LoVo (cell line): ENCODE data around the gene TBC1D5.
"Not testable (repeated sequence)": the region's sequence is repeated elsewhere in the genome, so short reads cannot be mapped to it uniquely, and the experiment has no call there.

Experiments
- DNase-seq: peaks from one replicate; pipeline ENCODE4 v3.0.0-alpha.2; 2016; ENCODE audit warnings: low spot score

The TBC1D5 gene, protein sequence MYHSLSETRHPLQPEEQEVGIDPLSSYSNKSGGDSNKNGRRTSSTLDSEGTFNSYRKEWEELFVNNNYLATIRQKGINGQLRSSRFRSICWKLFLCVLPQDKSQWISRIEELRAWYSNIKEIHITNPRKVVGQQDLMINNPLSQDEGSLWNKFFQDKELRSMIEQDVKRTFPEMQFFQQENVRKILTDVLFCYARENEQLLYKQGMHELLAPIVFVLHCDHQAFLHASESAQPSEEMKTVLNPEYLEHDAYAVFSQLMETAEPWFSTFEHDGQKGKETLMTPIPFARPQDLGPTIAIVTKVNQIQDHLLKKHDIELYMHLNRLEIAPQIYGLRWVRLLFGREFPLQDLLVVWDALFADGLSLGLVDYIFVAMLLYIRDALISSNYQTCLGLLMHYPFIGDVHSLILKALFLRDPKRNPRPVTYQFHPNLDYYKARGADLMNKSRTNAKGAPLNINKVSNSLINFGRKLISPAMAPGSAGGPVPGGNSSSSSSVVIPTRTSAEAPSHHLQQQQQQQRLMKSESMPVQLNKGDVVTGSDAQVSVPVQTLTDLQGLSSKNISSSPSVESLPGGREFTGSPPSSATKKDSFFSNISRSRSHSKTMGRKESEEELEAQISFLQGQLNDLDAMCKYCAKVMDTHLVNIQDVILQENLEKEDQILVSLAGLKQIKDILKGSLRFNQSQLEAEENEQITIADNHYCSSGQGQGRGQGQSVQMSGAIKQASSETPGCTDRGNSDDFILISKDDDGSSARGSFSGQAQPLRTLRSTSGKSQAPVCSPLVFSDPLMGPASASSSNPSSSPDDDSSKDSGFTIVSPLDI

DNA sequence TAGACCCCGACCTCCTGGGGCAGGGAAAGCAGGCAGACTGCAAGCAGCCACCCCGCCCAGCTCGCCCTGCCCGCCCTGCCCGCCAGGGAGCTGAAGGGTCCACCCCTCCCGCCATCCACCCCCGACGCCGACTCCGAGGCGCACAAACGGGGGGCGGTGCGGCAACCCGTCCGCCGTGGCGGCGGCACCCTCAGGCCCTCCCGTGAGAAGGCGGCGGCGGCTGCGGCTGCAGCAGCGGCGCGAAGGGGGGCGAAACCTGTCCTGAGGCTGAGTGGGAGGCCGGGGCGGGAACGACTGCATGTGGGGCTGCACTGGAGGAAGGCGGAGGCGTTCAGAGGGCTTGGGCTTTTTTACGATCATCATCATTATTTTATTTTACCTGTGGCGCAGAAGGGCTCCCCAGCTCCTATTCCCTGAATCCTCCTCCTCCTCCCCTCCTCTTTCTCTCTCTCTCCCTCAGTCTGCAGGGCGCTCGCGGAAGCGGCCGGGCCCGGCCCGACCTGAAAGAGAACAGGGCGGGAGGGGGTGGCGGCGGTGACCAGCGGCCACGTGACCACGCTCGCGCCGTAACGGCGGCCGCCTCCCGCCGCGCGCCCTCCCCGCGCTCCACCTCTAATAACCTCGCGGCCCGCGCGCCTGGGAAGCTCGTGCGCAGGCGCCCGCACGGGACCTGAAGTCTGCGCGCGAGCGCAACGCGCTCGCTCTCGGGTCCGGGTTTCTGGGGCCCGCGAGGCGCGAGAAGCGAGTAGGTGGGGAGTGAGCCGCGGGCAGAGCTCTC lies at the start of gene TBC1D5:
TSS of gene TBC1D5 (minus strand) at position 530 of the 778 bp plus-strand sequence. CDS start 234,061 bp downstream, outside the sequence.
- DNase-seq = peak; percentile 97

DNA sequence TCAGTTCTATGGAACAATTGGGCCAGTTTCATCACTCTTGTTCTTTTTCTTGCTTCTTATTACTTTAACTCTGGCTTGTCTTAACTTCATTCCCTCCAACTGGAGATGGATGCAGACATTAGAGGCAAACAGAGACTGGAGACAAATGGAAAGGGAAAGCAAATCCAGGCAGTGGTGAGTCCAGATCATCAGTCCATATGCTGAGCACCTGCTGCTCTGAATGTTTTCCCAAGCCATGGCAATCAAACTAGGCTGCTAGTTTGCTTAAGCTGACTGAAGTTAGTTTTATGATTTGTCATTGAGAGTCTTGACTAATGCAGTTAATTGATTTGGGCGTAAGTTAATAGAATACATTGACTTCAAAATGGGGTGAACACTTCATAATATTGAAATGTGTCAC lies 41.0 kb upstream of the TBC1D5 start:
- no peak for DNase-seq

DNA sequence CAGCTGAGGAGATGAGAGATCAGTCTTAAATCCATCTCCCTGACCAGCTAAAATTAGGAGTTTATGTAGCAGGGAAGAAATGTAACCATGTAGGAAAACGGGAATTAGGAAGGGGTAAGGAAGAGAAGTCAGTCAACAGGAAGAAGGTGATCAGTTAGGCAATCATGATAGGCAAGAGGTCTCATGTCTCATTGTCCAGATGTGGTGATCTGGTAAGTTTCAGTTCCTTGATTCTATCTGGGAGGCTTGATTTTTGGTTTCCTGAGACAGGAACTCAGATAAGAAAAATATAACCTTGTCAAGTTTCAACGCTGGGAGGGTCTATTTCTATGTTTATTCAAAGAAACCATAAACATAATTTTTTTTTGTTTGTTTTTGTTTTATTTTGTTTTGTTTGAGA lies 40.3 kb upstream of the TBC1D5 start:
- no peak for DNase-seq

DNA sequence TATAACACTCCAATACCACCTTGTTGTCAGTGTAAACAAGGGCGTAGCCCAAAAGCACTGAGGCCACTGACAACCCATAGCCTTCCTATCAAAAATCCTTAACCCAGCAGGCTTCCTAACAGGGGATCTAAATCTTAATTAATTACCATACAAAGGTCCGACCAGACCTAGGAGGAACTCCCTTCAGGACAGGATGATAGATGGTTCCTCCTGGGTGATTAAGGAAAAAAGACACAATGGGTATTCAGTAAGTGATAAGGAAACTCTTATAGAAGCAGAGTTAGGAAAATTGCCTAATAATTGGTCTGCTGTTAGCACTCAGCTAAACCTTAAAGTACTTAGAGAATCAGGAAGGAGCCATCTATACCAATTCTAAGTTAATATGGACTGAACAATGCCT lies 37.9 kb upstream of the TBC1D5 start:
- not testable (repeated sequence) for DNase-seq

DNA sequence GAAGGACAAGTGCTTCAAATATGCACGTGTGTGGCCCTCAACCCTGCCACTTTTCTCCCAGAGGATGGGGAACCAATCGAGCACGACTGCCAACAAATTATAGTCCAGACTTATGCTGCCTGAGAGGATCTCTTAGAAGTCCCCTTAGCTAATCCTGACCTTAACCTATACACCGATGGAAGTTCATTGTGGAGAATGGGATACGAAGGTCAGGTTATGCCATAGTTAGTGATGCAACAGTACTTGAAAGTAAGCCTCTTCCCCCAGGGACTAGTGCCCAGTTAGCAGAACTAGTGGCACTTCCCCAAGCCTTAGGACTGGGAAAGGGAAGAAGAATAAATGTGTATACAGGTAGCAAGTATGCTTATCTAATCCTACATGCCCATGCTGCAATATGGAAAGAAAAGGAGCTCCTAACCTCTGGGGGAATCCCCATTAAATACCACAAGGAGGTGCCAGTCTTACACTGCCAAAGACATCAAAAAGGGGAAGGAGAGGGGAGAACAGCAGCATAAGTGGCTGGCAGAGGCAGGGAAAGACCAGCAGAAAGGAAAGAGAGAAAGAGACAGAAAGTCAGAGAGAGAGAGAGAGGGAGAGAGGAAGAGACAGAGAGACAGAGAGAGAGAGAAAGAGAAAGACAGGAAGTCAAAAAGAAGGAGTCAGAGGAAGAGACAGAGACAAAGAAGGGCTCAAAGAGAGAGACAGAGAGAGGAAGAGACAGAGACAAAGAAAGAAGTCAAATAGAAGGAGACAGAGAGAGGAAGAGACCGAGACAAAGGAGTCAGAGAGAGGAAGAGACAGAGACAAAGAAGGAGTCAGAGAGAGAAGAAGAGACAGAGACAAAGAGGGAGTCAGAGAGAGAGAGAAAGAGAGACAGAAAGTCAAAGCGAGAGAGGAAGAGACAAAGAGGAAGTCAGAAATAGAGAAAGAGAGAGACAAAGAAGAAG lies 37.1 kb upstream of the TBC1D5 start:
- not testable (repeated sequence) for DNase-seq

DNA sequence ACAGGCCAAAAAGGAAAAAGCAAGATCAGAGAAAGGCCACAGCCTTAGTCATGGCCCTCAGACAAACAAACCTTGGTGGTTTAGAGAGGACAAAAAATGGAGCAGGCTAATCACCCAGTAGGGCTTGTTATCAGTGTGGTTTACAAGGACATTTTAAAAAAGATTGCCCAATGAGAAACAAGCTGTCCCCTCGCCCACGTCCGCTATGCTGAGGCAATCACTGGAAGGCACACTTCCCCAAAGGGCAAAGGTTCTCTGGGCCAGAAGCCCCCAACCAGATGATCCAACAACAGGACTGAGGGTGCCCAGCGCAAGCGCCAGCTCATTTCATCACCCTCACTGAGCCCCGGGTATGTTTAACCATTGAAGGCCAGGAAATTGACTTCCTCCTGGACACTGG lies 34.9 kb upstream of the TBC1D5 start:
- DNase-seq = not testable (repeated sequence)

DNA sequence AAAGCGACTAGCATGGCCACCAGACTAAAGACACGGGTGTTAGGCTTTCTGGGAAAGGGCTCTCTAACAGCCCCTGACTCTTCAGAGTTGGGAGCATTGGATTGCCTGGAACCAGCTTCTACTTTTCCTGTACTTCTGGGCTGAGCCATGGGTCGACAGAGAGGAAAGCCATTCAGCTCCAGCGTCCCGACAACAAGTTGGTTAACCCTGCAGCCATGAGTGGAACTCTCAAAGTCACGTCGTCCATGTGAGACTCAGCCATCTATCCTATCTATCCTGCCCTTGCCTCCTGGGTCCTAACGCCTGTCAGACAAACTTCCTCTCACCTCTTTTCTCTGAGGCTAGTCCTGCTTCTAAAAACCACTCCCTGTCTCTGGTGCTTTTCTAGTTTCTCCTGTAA lies 32.6 kb upstream of the TBC1D5 start:
- no peak for DNase-seq

DNA sequence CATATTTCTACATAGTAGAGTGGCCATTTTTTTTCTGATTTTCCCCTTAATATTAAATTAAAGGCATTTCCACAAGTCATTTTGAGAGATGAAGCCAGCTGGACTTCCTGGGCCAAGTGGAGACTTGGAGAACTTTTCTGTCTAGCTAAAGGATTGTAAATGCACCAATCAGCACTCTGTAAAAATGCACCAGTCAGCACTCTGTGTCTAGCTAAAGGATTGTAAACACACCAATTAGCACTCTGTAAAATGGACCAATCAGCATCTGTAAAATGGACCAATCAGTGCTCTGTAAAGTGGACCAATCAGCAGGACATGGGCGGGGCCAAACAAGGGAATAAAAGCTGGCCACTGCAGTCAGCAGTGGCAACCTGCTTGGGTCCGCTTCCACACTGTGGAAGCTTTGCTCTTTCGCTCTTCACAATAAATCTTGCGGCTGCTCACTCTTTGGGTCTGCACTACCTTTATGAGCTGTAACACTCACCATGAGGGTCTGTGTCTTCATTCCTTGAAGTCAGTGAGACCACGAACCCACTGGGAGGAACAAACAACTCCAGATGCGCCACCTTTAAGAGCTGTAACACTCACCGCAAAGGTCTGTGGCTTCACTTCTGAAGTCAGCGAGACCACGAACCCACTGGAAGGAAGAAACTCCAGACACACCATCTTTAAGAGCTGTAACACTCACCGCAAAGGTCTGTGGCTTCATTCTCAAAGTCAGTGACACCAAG lies 31.9 kb upstream of the TBC1D5 start:
- not testable (repeated sequence) for DNase-seq

DNA sequence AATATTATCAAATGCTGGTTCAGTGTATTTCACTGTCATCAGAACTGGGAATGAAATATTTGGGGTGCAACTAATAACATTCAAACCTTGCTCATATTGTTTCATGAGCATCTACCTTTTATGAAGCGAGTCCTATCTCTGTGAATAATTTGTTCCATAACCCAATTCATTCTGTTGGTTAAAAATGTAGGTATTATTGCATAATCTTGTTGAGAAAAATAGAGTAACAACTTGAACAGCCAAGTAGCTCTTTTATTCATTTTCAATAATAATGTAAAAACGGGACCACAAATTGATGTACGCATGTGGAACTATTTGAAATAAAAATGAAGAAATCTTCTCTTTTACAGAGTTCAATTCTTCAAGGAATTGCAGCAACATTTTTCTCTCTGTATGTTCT lies 30.1 kb upstream of the TBC1D5 start:
- no peak for DNase-seq

DNA sequence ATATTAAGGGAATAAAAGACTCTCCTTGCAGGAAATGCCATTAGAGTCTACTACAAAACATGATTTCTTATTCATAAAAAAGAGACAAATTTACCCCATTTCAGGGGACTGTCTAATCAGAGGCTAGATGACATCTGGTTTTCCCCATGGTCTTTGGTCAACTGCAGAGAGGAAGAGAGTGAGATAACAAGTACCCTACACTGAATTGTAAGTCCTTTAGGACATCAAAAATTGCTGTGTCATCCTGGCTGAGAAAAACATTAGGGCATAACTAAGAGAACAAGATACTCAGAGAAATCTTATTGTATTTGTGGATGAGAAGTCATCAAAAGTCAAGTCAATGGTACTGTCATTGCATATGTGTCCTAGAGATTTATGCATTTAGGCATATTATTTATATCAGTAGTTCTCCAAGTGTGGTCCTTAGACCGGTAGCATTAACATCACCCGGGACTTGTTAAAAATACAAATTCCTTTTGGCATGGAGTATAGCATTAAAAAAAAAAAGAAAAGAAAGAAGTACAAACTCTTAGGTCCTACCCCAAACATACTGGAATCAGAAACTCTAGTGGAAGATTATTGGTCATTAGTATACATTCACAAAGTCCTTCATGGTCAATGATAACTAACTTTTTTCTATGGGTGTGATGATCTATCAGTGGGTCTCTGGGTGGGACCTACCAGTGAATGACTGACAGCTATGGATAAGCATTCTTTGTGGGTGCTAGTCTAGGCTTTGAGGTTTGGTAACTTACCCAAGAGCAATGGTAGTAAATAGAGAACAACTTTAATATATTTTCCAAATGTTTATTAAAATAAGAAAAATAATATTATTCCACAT lies 29.0 kb upstream of the TBC1D5 start:
- DNase-seq = no peak

DNA sequence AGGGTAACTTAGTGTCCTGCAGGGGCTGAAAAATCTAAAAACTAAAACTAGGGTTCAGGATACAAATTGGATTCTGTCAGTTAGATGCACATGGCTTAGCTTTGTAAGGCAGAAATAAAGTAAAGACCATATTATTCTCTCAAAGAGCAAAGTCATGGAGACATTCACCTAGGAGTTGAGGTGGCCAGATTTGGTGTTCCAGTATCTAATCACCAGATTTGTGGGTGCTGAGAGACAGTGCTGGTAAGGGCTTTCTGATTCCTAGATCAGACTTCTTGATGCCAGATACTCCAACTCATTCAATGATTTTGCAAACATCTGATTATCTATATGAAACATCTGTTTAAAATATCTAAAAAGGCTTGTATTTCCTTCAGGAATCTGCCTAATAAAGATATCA lies 28.3 kb upstream of the TBC1D5 start:
- no peak for DNase-seq

DNA sequence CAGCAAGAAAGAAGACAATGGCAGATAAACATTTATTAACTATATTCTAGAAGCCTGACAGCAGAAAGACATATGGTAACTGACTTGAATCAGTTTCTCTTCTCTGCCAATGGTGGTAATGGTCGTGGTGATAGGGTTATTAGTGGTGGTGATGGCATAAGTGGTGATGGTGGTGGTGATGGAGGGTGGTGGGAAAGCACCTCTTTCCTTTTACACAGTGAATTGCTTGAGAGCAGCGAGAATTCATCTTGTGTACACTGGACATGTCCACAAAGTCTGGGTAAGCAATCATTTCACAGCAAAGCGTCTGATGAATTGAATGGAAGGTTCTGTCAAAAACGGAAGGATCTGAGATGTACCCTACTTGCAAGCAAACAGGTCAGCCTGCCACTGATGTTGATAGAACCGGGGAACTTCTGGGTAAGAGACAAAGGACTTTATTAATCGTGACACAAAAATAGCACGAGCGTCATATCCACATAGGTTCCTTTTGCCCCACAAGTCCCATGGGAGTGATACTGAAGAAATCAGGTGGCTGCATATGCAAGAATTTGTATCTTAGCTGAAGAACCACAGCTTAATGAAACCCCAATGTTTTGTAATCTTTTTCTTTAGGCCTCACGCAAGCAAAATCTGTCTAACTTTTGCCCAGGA lies 23.5 kb upstream of the TBC1D5 start:
- no peak for DNase-seq

DNA sequence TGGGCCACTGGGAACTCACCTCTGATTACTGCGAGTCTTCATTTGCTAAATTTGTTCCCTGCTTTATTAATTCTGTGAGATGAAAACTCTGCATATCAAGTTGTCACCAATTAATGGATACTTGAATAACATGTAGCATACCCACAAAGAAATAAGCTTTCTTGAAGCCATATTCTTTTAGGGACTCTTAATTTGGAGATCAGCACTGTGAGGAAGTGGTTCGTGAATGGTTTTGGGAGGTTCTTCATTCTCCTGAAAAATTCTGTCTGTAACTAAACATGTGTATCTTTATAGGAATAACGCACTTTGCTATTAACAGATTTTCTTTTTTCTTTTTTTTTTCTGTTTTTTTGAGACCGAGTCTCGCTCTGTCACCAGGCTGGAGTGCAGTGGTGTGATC lies 19.1 kb upstream of the TBC1D5 start:
- DNase-seq = no peak

DNA sequence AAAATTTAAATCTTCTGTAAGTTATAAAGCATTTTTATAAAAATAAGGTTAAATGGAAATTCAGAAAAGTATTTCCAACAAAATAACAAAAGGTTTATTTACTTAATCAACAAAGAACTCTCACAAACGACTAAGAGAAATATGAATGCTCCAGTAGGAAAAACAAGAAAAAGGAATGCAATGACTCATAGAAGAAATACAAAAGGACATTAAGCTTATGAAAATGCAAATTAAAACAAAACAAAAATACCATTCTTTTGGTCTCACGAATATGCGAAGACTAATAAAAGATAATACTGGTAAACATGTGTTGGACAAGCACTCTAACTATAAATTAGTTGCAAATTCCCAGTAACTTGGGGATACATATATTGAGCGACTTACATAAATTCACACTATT lies 17.5 kb upstream of the TBC1D5 start:
- no peak for DNase-seq

DNA sequence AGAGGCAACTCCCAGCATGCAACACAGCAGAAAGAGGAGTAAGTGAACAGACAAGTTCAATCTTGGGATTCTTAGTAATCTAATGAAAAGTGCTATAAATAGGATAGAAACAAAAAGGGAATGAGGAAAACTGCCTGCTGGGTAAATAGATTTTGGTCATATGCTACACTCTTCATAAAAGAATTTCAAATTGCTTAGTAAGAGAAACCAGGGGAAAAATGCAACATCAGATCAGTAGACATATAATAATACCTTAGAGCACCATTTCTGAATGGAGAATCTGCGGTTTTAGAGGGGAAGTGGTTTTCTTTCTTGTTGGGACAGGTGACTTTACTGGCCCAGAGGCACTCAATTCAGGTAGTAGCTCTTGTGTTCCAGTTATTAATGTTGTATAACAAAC lies 13.4 kb upstream of the TBC1D5 start:
- no peak for DNase-seq

DNA sequence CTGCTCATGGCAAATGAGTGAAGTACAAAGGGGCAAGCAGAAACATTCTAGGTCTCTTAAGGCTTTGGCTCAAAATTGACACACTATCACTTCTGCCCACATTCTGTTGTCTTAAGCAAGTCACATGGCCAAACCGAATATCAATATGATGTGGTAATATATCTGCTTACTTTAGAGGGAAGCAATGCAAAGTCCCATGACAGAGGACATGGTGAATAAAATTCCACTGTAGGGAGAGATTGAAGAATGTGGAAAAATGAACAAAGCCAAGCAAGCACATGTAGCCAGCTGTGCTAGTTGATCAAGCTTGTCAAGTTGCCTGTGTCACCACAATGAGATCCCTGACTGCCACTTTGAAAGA lies 11.2 kb upstream of the TBC1D5 start:
- DNase-seq = no peak

DNA sequence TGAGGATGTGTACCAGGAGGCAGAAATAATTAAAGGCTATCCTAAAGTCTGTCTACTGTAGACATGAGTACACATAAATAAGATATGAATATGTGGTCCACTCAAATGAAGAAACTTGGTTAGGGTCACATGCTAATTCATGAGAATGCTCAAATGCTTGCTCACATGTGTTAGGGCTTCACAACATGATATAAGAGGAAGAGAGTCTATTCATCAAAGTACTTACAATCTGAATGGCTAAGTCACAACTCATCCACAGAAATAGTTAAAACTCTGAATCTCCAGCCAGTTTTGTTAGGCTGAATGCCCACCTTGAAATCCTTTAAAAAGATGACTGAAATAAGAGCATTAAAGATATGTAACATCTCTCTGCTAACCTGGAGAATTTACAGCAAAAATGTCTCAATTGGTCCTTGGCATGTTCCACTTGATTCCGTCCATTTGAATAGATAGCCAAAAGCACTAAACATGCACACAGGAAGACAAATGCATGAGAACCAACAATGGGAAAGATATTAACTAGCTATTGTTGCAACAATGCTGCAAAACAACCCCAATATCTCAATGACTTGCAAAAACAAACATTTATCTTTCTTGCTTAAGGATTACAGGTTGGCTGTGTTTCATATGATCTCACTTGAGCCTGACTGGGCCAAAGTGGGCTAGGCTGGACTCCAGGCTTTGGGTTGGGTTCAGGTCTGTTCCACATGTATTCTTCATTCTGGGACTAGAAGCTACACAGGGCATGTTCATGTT lies 10.6 kb upstream of the TBC1D5 start:
- no peak for DNase-seq

DNA sequence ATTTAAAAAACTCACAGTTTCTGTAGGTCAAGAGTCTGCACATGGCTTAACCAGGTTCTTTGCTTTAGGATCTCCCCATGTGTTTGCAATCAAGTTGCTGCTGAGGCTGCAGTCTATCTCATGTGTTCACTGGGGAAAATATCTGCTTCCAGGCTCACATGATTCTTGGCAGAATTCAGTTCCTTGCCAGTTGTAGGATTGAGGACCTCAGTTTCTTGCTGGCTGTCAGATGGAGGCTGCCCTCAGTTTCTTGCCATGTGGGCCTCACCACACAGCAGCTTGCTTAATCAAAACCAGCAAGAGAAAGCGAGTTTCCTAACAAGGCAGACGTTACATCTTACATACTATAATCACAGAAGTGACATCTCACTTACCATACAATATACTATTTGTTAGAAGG lies 10.0 kb upstream of the TBC1D5 start:
- no peak for DNase-seq
